GM20000 (cell line): ENCODE measurements around the gene FLACC1.

ENCODE experiments used
- DNase-seq: peaks from one replicate; pipeline ENCODE4 v3.0.0; 2012; ENCODE audit warnings: low spot score
- CTCF ChIP-seq: IDR thresholded peaks from 2 replicates; pipeline ENCODE4 v1.5.1; 2012; ENCODE audit warnings: mild to moderate bottlenecking, control low read depth; ENCODE audit errors: extremely low read depth, missing control alignments

FLACC1 gene

GRCh38 chr2:201266629-201267028 is 90.5 kb downstream of the FLACC1 start:
- no peak for DNase-seq
- no peak for TF ChIP-seq CTCF

- TF ChIP-seq CTCF: no peak
- no peak for DNase-seq
Measured at GRCh38 chr2:201264472-201265173, 92.5 kb downstream of the FLACC1 start.

GRCh38 chr2:201263779-201264178 is 93.4 kb downstream of the FLACC1 start:
- TF ChIP-seq CTCF: no peak
- DNase-seq: no peak

GRCh38 chr2:201262718-201263117 is 94.4 kb downstream of the FLACC1 start:
- no peak for TF ChIP-seq CTCF
- no peak for DNase-seq

DNA sequence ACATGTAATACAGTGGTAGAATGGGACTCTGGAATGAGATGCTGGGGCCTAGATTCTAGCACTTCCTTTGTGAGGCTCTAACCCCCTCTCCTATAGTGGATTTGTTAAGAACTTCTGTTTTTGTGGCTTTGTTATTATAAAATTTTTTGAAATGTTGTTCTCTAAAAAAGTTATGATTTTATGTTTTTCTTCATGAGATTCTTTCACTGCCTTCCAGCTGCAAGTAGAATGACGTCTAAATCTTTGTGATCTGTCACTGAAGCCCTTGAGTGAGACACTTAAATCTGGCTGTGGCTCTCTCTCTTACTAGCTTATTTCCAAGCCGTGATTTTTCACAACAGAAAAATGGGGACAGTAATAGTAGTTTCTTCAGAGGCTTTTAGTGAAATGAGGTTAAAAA is 95.2 kb downstream of the FLACC1 start:
- no peak for TF ChIP-seq CTCF
- no peak for DNase-seq

DNA sequence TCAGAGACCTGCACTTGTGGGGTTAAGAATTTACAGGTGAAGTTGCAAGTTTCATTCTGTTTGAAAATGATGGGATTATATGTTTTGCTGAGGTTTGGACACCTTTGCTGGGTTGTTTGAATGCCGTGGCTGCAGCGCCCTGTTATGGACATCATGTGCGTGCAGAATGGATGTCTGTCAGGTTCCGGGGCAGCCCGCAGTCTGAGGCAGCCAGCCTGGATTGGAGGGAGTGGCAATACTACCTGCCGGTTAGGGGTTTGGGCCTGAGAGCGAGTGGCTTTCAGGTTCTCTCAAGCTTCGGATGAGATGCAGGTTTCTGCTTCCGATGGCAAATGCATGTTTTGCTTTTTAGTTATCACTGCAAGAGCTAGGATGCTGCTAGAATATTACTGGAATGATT is 95.7 kb downstream of the FLACC1 start:
- no peak for TF ChIP-seq CTCF
- DNase-seq: no peak

- no peak for TF ChIP-seq CTCF
- DNase-seq: no peak
Measured at GRCh38 chr2:201260302-201260800, 96.8 kb downstream of the FLACC1 start, which contains the start of gene CASP8. CASP8 (plus strand) TSS chr2:201260536; CDS start chr2:201266487, 5,951 bp downstream.
